ENCODE data around the gene TBL1XR1.
"Not testable (repeated sequence)": the region's sequence is repeated elsewhere in the genome, so short reads cannot be mapped to it uniquely, and the experiment has no call there.

DNA sequence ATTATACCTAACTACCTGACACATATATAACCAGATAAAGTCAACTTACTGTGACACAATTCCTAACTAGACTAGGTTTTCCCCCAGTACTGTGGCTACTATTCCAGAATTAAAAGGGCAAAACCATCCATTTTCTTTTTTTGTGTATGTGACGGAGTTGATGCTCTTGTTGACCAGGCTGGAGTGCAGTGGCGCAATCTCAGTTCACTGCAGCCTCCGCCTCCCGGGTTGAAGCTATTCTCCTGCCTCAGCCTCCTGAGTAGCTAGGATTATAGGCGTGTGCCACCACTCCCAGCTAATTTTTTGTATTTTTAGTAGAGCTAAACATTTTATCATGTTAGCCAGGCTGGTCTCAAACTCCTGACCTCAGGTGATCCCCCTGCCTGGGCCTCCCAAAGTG lies 7.1 kb downstream of the TBL1XR1 start:
- TF ChIP-seq, protein P1, sequence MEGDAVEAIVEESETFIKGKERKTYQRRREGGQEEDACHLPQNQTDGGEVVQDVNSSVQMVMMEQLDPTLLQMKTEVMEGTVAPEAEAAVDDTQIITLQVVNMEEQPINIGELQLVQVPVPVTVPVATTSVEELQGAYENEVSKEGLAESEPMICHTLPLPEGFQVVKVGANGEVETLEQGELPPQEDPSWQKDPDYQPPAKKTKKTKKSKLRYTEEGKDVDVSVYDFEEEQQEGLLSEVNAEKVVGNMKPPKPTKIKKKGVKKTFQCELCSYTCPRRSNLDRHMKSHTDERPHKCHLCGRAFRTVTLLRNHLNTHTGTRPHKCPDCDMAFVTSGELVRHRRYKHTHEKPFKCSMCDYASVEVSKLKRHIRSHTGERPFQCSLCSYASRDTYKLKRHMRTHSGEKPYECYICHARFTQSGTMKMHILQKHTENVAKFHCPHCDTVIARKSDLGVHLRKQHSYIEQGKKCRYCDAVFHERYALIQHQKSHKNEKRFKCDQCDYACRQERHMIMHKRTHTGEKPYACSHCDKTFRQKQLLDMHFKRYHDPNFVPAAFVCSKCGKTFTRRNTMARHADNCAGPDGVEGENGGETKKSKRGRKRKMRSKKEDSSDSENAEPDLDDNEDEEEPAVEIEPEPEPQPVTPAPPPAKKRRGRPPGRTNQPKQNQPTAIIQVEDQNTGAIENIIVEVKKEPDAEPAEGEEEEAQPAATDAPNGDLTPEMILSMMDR (IDR thresholded peaks at IDR 0.05; ENCODE audit: extremely low read depth in 1 of 2, insufficient read depth in 1 of 2, low read depth in 1 of 2, low read length in 2 of 2) = not testable (repeated sequence)
- TF ChIP-seq POLR2A (IDR thresholded peaks at IDR 0.05; ENCODE audit: low read depth, low read length); JUN (IDR thresholded peaks at IDR 0.05; ENCODE audit: borderline replicate concordance, insufficient read depth, insufficient read length, low read depth); EZH2 (IDR thresholded peaks at IDR 0.05; ENCODE audit: borderline replicate concordance, low read depth, low read length, severe bottlenecking): not testable (repeated sequence)
- TF ChIP-seq, protein P2, sequence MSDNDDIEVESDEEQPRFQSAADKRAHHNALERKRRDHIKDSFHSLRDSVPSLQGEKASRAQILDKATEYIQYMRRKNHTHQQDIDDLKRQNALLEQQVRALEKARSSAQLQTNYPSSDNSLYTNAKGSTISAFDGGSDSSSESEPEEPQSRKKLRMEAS (IDR thresholded peaks at IDR 0.05; ENCODE audit: insufficient read depth, insufficient read length) = not testable (repeated sequence)

Data from endothelial cell of umbilical vein (primary cell).